ENCODE results near the gene CAMK2N1. TPM values are rescaled to one million over a fixed set of nuclear protein-coding genes. Genes with fewer than 3 reads are reported as not detected.

The CAMK2N1 gene
- polyA plus RNA-seq, 1 donor from 2014 or later = 67.1 TPM

DNA sequence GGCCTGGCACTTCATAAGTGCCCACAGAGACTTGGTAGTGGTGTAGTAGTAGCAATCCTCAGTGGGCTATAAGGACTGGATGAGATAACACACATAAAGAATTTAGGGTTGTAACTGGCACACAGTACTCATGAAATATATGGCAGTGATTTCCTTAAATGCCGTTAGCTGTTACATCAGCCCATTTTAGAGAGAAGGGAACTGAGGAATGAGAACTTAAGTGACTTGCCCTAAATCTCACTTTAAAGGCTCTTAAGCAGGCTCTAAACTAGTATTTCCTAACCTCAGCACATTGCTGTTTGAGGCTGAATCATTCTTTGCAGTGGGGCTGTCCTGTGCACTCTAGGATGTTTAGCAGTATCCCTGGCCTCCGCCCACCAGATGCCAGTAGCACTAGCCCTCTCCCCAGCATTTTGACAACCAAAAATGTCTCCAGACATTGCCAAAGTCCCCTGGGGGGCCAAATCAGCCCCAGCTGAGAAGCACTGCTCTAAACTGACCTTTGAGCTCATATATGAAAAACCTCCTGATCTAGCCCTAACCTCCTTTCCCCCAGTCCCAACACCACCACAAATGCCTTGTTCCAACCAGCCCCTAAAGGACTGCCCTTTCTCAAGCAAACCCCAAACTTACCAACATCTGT is 11.6 kb downstream of the CAMK2N1 start:
- H3F3A ChIP-seq (ENCODE audit: insufficient read depth, low read length, poor library complexity, severe bottlenecking) = no peaks in the 10 kb centered on the region
- no peak overlapping the region for H2AFZ ChIP-seq (ENCODE audit: low read depth, low read length)
- no peaks in the 10 kb centered on the region for H3K79me2 ChIP-seq (replicated peaks; ENCODE audit: insufficient read depth, low read length)
- no peak for TF ChIP-seq EP300 (conservative IDR thresholded peaks at IDR 0.05; ENCODE audit: poor library complexity, severe bottlenecking)
- no peak for TF ChIP-seq MXI1 (conservative IDR thresholded peaks at IDR 0.05; ENCODE audit: poor library complexity, severe bottlenecking)
- TF ChIP-seq POLR2AphosphoS5 (IDR thresholded peaks at IDR 0.05) = no peak
- TF ChIP-seq, protein P1, sequence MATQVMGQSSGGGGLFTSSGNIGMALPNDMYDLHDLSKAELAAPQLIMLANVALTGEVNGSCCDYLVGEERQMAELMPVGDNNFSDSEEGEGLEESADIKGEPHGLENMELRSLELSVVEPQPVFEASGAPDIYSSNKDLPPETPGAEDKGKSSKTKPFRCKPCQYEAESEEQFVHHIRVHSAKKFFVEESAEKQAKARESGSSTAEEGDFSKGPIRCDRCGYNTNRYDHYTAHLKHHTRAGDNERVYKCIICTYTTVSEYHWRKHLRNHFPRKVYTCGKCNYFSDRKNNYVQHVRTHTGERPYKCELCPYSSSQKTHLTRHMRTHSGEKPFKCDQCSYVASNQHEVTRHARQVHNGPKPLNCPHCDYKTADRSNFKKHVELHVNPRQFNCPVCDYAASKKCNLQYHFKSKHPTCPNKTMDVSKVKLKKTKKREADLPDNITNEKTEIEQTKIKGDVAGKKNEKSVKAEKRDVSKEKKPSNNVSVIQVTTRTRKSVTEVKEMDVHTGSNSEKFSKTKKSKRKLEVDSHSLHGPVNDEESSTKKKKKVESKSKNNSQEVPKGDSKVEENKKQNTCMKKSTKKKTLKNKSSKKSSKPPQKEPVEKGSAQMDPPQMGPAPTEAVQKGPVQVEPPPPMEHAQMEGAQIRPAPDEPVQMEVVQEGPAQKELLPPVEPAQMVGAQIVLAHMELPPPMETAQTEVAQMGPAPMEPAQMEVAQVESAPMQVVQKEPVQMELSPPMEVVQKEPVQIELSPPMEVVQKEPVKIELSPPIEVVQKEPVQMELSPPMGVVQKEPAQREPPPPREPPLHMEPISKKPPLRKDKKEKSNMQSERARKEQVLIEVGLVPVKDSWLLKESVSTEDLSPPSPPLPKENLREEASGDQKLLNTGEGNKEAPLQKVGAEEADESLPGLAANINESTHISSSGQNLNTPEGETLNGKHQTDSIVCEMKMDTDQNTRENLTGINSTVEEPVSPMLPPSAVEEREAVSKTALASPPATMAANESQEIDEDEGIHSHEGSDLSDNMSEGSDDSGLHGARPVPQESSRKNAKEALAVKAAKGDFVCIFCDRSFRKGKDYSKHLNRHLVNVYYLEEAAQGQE (IDR thresholded peaks at IDR 0.05; ENCODE audit: borderline replicate concordance) = no peak
- TF ChIP-seq TAF1 (IDR thresholded peaks at IDR 0.05; ENCODE audit: low read depth) = no peak
- TF ChIP-seq, protein P2, sequence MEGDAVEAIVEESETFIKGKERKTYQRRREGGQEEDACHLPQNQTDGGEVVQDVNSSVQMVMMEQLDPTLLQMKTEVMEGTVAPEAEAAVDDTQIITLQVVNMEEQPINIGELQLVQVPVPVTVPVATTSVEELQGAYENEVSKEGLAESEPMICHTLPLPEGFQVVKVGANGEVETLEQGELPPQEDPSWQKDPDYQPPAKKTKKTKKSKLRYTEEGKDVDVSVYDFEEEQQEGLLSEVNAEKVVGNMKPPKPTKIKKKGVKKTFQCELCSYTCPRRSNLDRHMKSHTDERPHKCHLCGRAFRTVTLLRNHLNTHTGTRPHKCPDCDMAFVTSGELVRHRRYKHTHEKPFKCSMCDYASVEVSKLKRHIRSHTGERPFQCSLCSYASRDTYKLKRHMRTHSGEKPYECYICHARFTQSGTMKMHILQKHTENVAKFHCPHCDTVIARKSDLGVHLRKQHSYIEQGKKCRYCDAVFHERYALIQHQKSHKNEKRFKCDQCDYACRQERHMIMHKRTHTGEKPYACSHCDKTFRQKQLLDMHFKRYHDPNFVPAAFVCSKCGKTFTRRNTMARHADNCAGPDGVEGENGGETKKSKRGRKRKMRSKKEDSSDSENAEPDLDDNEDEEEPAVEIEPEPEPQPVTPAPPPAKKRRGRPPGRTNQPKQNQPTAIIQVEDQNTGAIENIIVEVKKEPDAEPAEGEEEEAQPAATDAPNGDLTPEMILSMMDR (IDR thresholded peaks at IDR 0.05; ENCODE audit: poor library complexity, severe bottlenecking) = no peak
- no peak for TF ChIP-seq SMC3 (conservative IDR thresholded peaks at IDR 0.05; ENCODE audit: poor library complexity)
- no peak for TF ChIP-seq RAD21 (conservative IDR thresholded peaks at IDR 0.05)
- TF ChIP-seq EZH2 (IDR thresholded peaks at IDR 0.05; ENCODE audit: borderline replicate concordance, insufficient read depth, low read length, poor library complexity, severe bottlenecking) = no peak
- H3K9me3 ChIP-seq (ENCODE audit: low read length) = no peaks in the 10 kb centered on the region
- no peaks in the 10 kb centered on the region for H3K36me3 ChIP-seq (ENCODE audit: insufficient read depth, low read length)
- no peak overlapping the region for H3K4me3 ChIP-seq (ENCODE audit: low read length)
- no peak overlapping the region for H3K27ac ChIP-seq (ENCODE audit: low read length)
- H4K20me1 ChIP-seq (ENCODE audit: insufficient read depth) = no peaks in the 10 kb centered on the region
- peaks cover 7% of the 10 kb centered on the region for H3K27me3 ChIP-seq (ENCODE audit: insufficient read depth, low read depth, low read length)
- no peak overlapping the region for H3K4me2 ChIP-seq (ENCODE audit: low read length)
- H3K9ac ChIP-seq (ENCODE audit: low read length) = no peak overlapping the region
- no peaks in the 10 kb centered on the region for H3K9me2 ChIP-seq (ENCODE audit: insufficient read depth, low read length)

DNA sequence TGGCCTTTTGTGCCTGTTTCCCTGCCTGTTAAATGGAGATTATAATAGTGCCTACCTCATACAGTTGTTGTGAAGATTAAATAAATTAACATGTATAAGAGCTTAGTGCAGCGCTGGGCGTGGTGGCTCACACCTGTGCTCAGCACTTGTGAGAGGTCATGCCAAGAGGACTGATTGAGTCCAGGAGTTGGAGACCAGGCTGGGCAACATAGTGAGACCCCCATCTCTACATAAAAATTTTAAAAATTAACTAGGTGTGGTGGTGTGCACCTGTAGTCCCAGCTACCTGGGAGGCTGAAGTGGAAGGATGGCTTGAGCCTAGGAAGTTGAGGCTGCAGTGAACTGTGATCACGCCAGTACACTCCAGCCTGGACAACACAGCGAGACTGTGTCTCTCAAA is 12.1 kb downstream of the CAMK2N1 start:
- no peaks in the 10 kb centered on the region for H4K20me1 ChIP-seq (ENCODE audit: insufficient read depth)
- H3K9ac ChIP-seq (ENCODE audit: low read length) = no peak overlapping the region
- no peaks in the 10 kb centered on the region for H3K9me3 ChIP-seq (ENCODE audit: low read length)
- no peaks in the 10 kb centered on the region for H3F3A ChIP-seq (ENCODE audit: insufficient read depth, low read length, poor library complexity, severe bottlenecking)
- no peak overlapping the region for H3K4me2 ChIP-seq (ENCODE audit: low read length)
- no peak overlapping the region for H3K27ac ChIP-seq (ENCODE audit: low read length)
- TF ChIP-seq MXI1 (conservative IDR thresholded peaks at IDR 0.05; ENCODE audit: poor library complexity, severe bottlenecking) (no peak), POLR2AphosphoS5 (IDR thresholded peaks at IDR 0.05) (no peak), RAD21 (conservative IDR thresholded peaks at IDR 0.05) (no peak), EP300 (conservative IDR thresholded peaks at IDR 0.05; ENCODE audit: poor library complexity, severe bottlenecking) (no peak), SMC3 (conservative IDR thresholded peaks at IDR 0.05; ENCODE audit: poor library complexity) (no peak), TAF1 (IDR thresholded peaks at IDR 0.05; ENCODE audit: low read depth) (no peak), EZH2 (IDR thresholded peaks at IDR 0.05; ENCODE audit: borderline replicate concordance, insufficient read depth, low read length, poor library complexity, severe bottlenecking) (no peak)
- TF ChIP-seq, protein P2 (IDR thresholded peaks at IDR 0.05; ENCODE audit: poor library complexity, severe bottlenecking) = no peak
- TF ChIP-seq, protein P1 (IDR thresholded peaks at IDR 0.05; ENCODE audit: borderline replicate concordance) = no peak
- H3K27me3 ChIP-seq (ENCODE audit: insufficient read depth, low read depth, low read length) = peaks cover 7% of the 10 kb centered on the region
- no peak overlapping the region for H3K4me3 ChIP-seq (ENCODE audit: low read length)
- no peaks in the 10 kb centered on the region for H3K9me2 ChIP-seq (ENCODE audit: insufficient read depth, low read length)
- H2AFZ ChIP-seq (ENCODE audit: low read depth, low read length) = no peak overlapping the region
- H3K36me3 ChIP-seq (ENCODE audit: insufficient read depth, low read length) = no peaks in the 10 kb centered on the region
- H3K79me2 ChIP-seq (replicated peaks; ENCODE audit: insufficient read depth, low read length) = no peaks in the 10 kb centered on the region
